Thyroid gland (tissue), 4 donors: ENCODE measurements around the gene ASPG. TPM values are rescaled to one million over a fixed set of nuclear protein-coding genes. Genes with fewer than 3 reads are reported as not detected.
A peak's percentile ranks its signal among the peaks of the same experiment; 100 is the strongest.

Source experiments
- DNase-seq, 2 donors: peaks; one replicate each; pipeline ENCODE4 v3.0.0-alpha.2; 2019
- H3K27ac ChIP-seq, 3 donors: fragments of 200-600 bp; sonication (generic); 1 replicate in 2 of 3; 2 replicates in 1 of 3; pipeline ENCODE4 v1.5.1; 2016 to 2019; ENCODE audit warnings: mild to moderate bottlenecking in 1 of 3, moderate library complexity in 1 of 3
- H3K27me3 ChIP-seq: fragments of 200-600 bp; sonication (generic); one replicate; pipeline ENCODE4 v1.5.1; 2019
- H3K36me3 ChIP-seq, 2 donors: fragments of 200-600 bp; sonication (generic); one replicate each; pipeline ENCODE4 v1.5.1; 2016 to 2019
- H3K4me1 ChIP-seq, 2 donors: fragments of 200-600 bp; sonication (generic); one replicate each; pipeline ENCODE4 v1.5.1; 2017 to 2019
- H3K4me3 ChIP-seq, 3 donors: fragments of 200-600 bp; sonication (generic); replicated peaks in 1 of 3; 1 replicate in 2 of 3; 2 replicates in 1 of 3; pipeline ENCODE4 v1.5.1; 2016; ENCODE audit warnings: mild to moderate bottlenecking in 1 of 3
- H3K9me3 ChIP-seq: fragments of 200-600 bp; sonication (generic); one replicate; pipeline ENCODE4 v1.5.1; 2017
- POLR2A ChIP-seq, 2 donors: fragments of 450-650 bp; IDR thresholded peaks; one replicate each; pipeline ENCODE4 v1.6.1; 2017; ENCODE audit warnings: antibody characterized with exemption in 2 of 2, mild to moderate bottlenecking in 2 of 2, moderate library complexity in 1 of 2
- WGBS, 2 donors: methylation state at CpG; one replicate each; pipeline ENCODE4 v1.1.5; 2017; 5-methylcytosine and 5-hydroxymethylcytosine counted together
- intact Hi-C: fragments of 100-400 bp; cut with DNase I; formaldehyde crosslinking; loops from one replicate; pipeline ENCODE4 v1.15.1; 2023
- total RNA-seq, 4 donors: library from RNA; depleted of rRNA; stranded (reverse); fragments of >200 nt; gene quantifications; one replicate each; pipeline ENCODE4 v1.2.3, GENCODE V29; 2016
- TF ChIP-seq, protein P1 (sequence below), 6 experiments: fragments of 200-600 bp in 3 of 6; fragments of 450-650 bp in 3 of 6; sonication (generic) in 3 of 6; IDR thresholded peaks; one replicate each; pipeline ENCODE4 v1.5.1; 2016 to 2019; ENCODE audit warnings: antibody characterized with exemption in 6 of 6, mild to moderate bottlenecking in 2 of 6, inconsistent platforms in 1 of 6, moderate library complexity in 1 of 6

ASPG gene
- total RNA-seq, 4 donors from 2014 or later = 7.5 to 24.0 (median 15.2) TPM

DNA sequence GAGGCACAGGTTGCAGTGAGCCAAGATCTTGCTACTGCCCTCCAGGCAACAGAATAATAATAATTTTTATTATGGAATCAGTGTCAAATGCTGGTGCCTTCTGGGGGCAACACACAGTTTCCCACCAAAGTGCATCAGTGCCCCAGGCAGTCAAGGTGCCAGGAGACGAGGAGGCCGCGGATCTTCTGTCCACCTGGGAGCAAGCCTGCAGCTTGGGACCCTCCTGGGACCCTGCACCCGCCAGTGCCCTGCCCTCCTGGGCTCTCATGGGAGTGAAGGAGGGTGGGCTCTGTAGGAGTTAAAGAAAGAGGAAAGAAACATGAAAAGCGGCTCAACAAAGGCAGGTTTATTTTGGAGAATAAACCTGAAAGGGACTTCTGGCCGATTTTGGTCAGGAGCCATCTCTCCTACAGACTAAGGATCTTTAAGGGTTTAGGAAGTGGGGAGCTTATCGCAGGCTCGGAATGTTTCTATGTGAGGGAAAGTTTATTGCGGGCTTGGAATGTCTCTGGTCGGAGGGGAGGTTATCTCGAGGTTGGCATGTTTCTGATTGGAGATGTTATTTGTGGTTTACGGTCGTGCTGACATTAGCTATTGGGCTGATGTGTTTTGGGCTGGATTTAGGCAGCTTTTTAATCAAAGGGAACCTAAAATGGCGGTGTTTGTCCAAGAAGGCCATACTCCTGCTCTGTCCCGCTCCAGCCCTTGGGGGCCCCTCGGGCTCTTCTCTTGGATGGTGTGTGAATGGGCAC is 1.1 kb upstream of the ASPG start:
- Histone ChIP-seq H3K27ac (no peak overlapping the region), H3K27me3 (no peaks in the 10 kb centered on the region), H3K4me3 (no peak overlapping the region), H3K4me1 (peaks cover 9 to 21% of the 10 kb centered on the region in 2 donors), H3K9me3 (no peaks in the 10 kb centered on the region), H3K36me3 (no peaks in the 10 kb centered on the region)
- no peak for DNase-seq
- intact Hi-C loops = loop anchor here (5.0 kb wide), 1 partner anchor 478 kb away; no protein-coding TSS in a partner anchor
- TF ChIP-seq, protein P1, sequence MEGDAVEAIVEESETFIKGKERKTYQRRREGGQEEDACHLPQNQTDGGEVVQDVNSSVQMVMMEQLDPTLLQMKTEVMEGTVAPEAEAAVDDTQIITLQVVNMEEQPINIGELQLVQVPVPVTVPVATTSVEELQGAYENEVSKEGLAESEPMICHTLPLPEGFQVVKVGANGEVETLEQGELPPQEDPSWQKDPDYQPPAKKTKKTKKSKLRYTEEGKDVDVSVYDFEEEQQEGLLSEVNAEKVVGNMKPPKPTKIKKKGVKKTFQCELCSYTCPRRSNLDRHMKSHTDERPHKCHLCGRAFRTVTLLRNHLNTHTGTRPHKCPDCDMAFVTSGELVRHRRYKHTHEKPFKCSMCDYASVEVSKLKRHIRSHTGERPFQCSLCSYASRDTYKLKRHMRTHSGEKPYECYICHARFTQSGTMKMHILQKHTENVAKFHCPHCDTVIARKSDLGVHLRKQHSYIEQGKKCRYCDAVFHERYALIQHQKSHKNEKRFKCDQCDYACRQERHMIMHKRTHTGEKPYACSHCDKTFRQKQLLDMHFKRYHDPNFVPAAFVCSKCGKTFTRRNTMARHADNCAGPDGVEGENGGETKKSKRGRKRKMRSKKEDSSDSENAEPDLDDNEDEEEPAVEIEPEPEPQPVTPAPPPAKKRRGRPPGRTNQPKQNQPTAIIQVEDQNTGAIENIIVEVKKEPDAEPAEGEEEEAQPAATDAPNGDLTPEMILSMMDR (IDR thresholded peaks at IDR 0.05) = no peak
- no peak for TF ChIP-seq POLR2A (IDR thresholded peaks at IDR 0.05)
- WGBS, 2 donors = 80 to 91% methylated on average over 16 of the region's 16 CpGs

DNA sequence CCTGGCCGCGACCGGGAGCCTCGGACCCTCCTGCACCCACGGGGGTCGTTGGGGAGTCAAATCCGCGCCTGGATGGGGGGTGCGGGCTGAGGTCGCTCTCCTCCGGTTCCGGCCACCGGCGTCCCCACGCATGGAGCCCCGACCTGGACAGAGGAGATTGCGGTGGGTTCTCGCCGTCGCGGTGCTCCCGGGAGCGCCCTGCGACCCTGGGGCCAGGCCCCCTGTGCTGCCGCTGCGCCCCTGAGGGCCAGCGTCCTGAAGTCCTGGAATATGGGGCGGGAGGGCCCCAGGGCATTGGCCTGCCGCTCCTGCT is 345 bp downstream of the ASPG start:
- Histone ChIP-seq H3K36me3 (no peaks in the 10 kb centered on the region), H3K4me1 (peaks cover 9 to 21% of the 10 kb centered on the region in 2 donors), H3K27ac (no peak overlapping the region), H3K27me3 (no peaks in the 10 kb centered on the region), H3K9me3 (no peaks in the 10 kb centered on the region), H3K4me3 (peak overlapping the region in 1 of 3 donors; percentile 23)
- TF ChIP-seq POLR2A (IDR thresholded peaks at IDR 0.05) = no peak
- TF ChIP-seq, protein P1 (IDR thresholded peaks at IDR 0.05) = no peak
- intact Hi-C loops = no loop called here
- WGBS, 2 donors = 100% methylated on average over 1 of the region's 29 CpGs; no CpG with 5 or more reads in 1 of the 2 donors
- no peak for DNase-seq

GRCh38 chr14:104086210-104086660 is 735 bp downstream of the ASPG start:
- H3K36me3 ChIP-seq = no peaks in the 10 kb centered on the region
- no peak overlapping the region for H3K4me3 ChIP-seq
- no peaks in the 10 kb centered on the region for H3K9me3 ChIP-seq
- DNase-seq = no peak
- H3K4me1 ChIP-seq = peaks cover 9 to 21% of the 10 kb centered on the region in 2 donors
- intact Hi-C loops = no loop called here
- TF ChIP-seq, protein P1 (IDR thresholded peaks at IDR 0.05) = no peak
- TF ChIP-seq POLR2A (IDR thresholded peaks at IDR 0.05) = no peak
- no peak overlapping the region for H3K27ac ChIP-seq
- H3K27me3 ChIP-seq = no peaks in the 10 kb centered on the region
- WGBS, 2 donors = no CpG with 5 or more reads among the region's 13 CpGs

- H3K36me3 ChIP-seq = no peaks in the 10 kb centered on the region
- intact Hi-C loops = no loop called here
- peaks cover 9 to 21% of the 10 kb centered on the region in 2 donors for H3K4me1 ChIP-seq
- no peaks in the 10 kb centered on the region for H3K9me3 ChIP-seq
- H3K27ac ChIP-seq = no peak overlapping the region
- TF ChIP-seq, protein P1 (IDR thresholded peaks at IDR 0.05) = no peak
- no peak for TF ChIP-seq POLR2A (IDR thresholded peaks at IDR 0.05)
- H3K27me3 ChIP-seq = no peaks in the 10 kb centered on the region
- H3K4me3 ChIP-seq = no peak overlapping the region
- 47 to 57% methylated on average over 9 to 16 of the region's 16 CpGs for WGBS, 2 donors
- DNase-seq = no peak
These were observed 1.4 kb downstream of the ASPG start for GRCh38 chr14:104086661-104087461.

- Histone ChIP-seq H3K4me3 (no peak overlapping the region), H3K4me1 (peaks cover 6 to 19% of the 10 kb centered on the region in 2 donors), H3K27ac (no peak overlapping the region), H3K36me3 (no peaks in the 10 kb centered on the region), H3K27me3 (no peaks in the 10 kb centered on the region), H3K9me3 (no peaks in the 10 kb centered on the region)
- 55 to 67% methylated on average over 5 to 7 of the region's 17 CpGs for WGBS, 2 donors
- no peak for TF ChIP-seq POLR2A (IDR thresholded peaks at IDR 0.05)
- TF ChIP-seq, protein P1 (IDR thresholded peaks at IDR 0.05) = no peak
- intact Hi-C loops = no loop called here
- no peak for DNase-seq
These were observed 2.0 kb downstream of the ASPG start for GRCh38 chr14:104087505-104087904.
